Right hindlimb (tissue), 1 donor: ENCODE measurements around the gene MAP6.
"Not testable (repeated sequence)": the region's sequence is repeated elsewhere in the genome, so short reads cannot be mapped to it uniquely, and the experiment has no call there.

Experiments
- DNase-seq: peaks from one replicate; pipeline ENCODE4 v3.0.0-alpha.2; 2018

MAP6 gene

DNA sequence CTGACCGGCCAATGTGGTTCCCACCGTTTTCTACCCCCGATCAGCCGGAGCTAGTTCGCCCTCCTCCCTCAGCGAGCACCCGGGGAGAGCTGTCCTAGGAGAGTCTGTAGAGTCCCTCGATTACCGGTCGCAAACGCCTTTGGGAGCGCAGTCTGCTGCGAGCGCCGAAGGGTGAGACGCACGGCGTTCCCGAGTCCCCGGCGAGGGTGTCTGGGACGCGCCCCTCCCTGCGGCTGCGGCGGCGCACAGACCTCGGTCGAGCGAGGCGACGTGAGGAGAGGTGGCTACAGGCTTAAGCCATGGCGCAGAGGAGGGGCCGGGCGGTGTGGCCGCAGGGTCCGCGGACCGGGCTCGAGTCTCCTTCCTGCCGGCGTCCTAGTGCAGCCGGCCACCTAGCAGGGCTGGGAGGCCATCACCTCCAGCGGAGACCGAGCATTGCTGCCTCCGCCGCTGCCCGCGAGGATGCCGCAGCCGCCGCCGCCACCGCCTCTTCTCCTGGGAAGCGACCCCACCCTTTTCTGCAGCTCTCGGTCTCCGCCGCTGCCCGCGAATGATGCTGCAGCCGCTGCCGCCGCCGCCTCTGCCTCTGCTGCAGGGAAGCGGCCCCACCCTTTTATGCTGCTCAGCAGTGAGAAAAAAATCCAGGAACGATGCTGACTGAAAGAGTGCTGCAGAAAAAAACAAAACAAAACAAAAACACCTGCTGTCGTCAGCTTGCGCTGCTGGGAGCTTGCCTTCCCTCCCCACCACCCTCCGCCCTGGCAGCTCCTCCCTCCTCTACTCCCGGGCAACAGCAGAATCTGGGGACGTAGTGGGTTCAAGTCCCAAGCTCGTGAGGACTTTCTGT, at the start of gene MAP6:
Gene MAP6, minus strand, starts transcription at position 588 of the 847 bp plus-strand sequence. CDS start 669 bp downstream, outside the sequence.
- DNase-seq: peak; percentile 59

DNA sequence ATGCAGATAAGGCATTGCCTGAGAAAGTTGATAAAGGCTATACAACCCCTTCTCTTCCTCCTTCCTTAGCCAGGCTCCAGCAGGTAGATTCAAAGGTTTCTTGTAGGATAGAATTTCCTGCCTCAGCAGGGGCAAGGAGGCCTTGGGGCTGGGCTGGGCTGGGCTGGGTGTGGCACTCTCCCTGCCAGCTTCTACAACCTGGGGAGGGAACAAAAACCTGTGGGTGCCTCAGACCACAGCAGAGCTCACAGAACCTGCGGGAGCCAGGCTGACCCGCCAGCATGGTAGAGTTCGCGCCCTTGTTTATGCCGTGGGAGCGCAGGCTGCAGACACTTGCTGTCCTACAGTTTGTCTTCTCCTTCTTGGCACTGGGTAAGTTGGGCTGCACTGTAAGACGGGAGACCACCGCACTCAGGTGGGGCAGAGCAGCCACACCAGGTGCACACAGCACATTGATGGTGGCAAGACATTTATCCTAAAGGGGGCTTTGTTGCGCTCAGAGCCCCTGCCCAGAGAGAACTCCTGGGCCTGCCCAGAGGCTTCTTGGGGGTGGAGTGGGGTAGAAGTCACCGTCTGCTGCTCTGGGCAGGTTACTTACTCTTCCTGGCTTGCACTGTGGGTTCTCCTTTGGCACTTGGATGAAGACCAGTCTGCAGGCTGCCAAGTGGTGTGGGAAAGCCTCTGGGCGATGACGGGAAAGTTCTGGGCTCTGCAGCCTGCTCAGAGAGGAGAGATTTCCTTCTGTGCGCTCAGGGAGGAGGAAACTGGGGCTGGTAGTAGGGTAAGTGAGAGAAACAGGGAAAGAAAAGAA, 49.0 kb upstream of the MAP6 start, which contains the start of gene MOGAT2:
Gene MOGAT2, plus strand, starts transcription at position 231 of the 811 bp plus-strand sequence. Its CDS starts 51 bp downstream, at position 282.
- DNase-seq: no peak

DNA sequence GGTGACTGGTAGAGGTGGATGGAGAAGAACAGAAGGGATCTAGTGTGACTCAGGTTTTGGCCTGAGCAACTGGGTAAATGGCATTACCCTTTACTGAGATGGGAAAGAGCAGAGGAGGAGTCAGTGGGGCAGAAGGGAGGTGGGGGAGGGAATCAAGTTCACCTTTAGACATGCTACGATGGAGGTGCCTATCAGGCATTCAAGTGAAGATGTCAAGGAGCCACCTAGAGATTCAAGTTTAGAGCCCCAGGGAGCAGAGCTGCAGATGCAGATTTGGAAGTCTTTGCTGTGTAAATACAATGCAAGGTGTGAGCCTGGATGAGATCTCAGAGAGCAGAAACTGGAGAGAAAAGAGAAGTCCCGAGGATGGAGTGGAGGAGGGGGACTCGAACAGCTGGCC, 47.8 kb upstream of the MAP6 start:
- DNase-seq: no peak

DNA sequence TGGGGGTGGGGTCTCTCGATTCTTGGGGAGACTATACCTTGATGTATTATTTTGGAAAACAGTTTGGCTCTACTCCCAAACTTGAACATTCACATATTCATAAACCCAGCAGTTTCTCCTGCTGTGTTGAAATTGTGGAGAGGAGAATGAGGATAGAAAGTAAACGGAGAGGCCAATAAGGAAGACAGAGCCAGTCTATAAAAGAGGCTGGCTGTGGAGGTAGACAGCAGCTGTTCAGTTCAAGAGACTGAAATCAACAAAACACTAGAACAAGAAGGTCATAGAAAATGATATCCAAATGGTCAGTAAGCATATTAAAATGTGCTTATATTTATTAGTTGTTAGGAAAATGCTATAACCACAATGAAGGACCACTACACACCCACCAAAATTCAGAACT, 46.9 kb upstream of the MAP6 start:
- DNase-seq: no peak

DNA sequence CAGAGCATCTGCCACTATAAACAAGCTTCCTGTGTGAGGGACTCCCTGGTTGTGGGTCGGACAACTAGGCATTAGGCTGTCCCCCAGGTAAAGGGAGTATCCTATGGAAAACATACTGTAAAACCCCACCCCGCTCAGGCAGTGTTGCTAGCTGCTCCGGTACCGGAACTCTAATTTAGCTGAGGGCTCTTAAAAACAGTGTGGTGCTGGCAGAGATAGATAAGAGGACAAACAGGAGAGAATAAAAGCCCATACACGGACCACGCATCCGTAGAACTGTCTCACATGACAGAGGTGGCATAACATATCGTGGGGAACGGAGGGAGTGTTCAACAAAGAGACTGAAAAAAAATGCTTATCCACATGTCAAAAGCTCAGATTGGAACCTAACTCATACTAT, 45.4 kb upstream of the MAP6 start:
- DNase-seq: no peak

DNA sequence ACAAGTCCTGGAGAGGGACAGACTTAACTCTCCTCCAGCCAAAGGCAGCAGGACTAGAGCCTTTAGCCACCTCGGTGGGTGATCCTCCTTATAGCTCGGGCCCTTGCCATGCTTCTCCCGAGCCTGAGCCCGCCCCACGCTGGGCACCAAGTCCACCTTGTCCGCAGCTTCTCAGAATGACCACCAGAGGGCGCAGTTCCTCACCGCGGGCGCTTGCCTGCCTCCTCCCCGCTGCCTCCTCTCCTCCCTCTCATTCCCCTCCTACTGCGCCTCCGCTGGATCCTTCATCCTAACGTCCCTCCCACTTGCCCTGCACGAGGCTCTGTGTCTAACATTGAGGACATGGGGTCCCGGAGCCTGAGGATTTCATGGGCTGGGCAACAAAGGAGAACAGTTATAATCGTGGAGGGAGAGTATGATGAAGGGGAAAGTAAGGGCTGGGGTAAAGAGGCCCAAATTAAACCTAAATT, 37.5 kb upstream of the MAP6 start:
- DNase-seq: peak; percentile 58

DNA sequence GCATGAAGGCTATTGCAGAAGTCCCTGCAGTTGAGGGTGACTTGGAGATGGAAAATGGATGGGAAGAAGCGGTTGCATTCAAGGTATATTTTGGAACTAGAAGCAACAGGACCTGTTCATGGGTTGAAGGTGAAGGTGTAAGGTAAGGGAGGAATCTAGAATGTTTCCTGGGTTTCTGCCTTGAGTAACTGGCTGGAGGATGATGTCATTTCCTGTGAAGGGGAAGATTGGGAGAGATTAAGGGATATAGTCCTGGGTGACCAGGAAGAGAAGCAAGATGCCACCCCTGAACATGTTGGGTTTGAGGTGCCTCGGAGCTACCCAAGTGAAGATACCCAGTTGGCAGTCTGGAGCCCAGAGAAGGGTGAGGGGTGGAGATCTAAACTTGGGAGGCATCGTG, 36.7 kb upstream of the MAP6 start:
- no peak for DNase-seq

DNA sequence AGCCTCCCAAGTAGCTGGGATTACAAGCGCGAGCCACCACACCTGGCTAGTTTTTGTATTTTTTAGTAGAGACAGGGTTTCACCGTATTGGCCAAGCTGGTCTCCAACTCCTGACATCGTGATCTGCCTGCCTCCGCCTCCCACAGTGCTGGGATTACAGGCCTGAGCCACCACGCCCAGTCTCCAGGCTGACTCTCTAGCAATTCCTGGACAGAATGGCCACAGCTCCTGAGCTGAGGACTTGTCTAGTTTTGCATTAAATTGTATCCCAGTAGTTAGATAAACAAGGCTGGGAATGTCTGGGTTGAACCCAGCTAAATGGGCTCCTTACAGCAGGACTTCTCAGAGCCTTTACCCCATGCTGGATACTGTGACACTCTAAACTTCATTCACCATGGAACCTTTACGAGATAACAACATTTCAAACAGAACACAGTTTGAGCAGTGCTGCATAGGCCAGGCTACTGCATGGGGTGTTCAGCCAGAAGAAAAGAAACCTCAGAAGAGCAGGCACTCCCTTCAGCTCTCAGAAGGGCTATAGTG, 34.9 kb upstream of the MAP6 start:
- DNase-seq: no peak

DNA sequence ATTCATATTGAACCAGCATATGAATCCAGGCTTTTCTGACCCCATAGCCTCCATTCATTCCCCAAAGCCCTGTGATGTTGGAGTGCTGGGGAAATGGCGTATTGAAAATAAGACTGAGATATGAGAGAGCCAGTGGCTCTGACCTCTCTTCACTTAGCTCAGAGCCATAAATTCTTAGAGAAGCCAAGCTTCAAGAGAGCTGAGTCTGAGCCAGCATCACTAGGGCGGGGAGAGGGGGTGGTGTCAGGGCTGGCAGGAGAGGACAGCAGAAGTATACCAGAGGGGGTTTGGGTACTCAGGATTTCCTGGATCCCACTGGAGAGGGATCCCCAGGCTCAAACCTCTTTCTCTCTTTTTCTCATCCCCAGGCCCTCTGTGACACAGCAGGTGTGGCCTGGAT, 32.1 kb upstream of the MAP6 start:
- DNase-seq: no peak

DNA sequence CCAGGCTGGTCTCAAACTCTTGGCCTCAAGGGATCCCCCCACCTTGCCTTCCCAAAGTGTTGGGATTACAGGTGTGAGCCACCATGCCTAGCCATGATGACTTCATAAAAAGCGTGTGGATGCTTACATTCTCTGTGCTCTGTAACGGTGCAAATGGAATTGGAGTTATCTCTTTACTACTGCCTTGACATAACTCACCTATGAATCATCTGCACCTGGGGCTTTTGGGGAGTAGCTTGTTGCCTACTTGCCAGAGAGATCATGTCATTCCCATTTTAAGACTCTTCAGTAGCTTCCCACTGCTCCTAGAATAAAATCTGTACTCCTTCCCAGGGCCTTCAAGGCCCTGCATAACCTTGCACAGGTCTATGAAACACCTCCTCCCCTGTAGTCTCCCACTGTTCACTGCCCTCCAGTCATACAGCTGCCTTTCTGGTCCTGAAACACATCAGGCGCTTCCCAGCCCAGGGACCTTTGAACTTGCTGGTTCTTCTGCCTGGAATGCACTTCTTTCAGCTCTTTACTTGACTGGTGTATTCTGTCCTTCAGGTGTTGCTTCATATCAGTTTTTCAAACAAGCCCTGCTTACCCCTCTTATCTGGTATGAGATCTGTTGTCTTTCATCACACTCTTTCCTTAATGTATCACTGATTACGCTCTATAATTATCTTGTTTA, 29.2 kb upstream of the MAP6 start:
- no peak for DNase-seq

DNA sequence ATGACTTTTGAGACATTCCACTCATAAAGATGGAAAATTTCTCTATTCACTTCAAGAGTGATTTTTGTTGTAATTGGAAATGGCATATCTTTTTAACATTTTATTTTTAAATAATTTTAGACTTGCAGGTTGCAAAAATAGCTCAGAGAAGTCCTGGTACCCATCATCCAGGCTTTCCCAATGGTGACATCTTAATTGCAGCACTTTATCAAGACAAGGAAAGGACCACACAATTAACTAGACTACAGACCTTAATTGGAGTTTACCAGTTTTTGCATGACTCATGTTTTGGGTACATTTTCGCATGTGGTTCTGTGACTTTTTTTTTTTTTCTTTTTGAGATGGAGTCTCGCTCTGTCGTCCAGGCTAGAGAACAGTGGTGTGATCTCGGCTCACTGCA, 23.0 kb upstream of the MAP6 start:
- no peak for DNase-seq

DNA sequence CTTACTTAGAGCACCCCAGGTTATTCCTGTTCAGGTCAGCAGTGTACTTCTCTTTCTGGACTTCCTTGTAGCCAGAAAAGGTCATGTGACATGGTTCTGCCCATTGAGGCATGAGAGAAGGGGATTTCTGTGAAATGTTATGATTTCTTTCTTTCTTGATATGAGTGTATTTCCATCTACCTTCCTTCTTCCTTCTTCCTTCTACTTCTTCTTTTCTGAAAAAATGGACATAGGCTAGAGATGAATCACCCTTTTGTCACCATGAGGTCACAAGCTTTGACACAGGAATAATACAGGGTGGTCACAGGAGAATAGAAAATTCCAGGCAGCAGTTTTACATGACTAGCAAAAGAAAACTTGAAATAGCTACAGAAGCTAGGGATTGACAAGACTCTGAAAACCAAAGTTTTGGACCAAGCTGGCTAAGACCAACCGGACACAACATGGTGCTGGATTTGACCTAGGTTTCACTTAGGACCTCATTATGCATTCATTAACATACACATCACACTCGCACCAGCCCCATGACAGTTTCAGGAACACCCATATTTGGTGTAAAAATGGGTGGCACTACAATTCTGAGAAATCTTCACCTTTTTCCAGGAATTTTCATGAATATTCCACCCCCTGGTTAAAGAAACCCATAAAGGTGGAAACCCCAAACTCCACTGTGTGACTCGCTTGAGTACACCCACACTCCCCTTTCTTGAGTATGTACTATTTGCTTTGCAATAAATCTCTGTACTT, 21.2 kb upstream of the MAP6 start:
- no peak for DNase-seq

DNA sequence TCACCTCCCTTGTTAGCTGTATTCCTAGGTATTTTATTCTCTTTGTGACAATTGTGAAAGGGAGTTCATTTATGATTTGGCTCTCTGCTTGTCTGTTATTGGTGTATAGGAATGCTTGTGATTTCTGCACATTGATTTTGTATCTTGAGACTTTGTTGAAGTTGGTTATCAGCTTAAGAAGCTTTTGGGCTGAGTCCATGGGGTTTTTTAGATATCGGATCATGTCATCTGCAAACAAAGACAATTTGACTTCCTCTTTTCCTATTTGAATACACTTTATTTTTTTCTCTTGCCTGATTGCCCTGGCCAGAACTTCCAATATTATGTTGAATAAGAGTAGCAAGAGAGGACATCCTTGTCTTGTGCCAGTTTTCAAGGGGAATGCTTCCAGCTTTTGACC, 15.0 kb upstream of the MAP6 start:
- not testable (repeated sequence) for DNase-seq

DNA sequence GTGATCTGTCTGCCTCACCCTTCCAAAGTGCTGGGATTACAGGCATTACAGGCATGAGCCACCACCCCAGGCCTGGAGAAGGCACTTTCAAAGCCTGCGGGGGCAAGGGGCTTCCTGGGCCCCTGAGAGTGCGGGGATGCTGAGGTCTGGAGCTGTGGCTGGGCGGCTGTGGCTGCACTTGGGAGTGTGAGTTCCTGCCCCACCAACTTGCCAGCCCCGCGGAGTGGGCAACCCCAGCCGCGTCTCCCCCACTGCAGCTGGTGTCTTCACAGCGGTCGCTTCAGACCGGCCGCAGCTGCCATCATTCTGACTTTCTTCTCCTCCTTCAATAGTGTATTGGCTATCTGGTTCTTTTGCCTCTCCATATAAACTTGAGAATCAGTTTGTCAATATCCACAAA, 10.7 kb upstream of the MAP6 start:
- no peak for DNase-seq

DNA sequence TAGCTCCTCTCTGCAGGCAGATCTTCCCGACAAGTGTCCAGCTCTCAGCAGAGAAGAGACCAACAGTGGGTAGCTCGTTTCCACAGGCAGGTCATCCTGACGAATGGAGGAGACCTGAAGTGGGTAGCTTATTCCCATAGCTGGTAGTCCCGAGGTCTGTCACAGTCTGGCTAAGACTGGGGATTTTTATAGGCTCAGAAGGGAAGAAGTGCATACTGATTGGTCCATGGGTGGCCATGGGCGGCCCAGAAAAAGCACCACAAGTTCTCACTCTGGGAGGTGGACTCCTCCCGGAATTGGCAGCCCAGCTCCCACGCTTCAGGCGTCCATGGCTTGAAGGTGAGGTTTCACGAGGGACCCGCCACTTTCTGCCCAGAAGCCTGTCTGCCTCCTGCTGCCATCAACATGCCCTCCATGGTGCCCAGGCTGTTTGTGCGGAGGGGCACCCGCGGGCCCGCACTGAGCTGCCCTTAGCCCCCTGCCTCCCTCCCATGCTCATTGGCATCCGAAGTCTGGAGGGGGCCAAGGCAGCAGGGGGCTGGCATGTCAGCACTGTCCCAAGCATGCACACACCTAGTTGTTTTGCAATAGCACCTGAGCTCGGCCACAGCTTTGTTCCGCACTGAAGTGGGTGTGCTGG, 9.9 kb upstream of the MAP6 start:
- DNase-seq: no peak

DNA sequence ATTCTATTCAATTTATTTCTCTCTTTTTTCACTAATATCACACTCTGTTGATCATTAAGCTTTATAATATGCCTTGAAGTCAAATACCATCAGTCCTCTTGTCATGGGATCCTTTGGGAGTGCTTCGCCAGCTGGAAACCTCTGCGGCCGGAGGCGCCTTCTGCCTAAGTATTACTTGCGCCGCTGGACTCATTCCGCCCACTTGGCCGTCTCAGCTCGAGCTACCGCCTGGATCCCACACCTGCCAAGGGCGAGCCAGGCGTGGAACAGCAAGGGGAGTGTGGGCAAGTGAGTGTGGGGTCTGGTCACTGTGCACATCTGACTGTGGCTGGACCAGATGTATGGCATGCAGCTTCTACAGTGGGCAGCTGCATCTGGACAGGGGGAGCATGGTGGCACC, 9.1 kb upstream of the MAP6 start:
- DNase-seq: no peak

DNA sequence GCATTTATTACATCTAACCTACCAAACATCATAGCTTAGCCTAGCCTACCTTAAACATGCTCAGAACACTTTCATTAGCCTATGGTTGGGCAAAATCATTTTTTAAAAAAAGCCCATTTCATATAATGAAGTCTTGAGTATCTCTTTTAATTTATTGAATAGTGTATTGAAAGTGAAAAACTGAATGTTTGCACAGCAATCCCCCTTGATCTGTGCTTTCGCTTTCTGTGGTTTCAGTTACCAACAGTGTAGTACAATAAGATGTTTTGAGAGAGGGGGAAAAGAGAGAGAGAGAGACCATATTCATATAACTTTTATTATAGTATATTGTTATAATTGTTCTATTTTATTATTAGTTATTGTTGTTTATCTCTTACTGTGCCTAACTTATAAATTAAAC, 8.4 kb upstream of the MAP6 start:
- no peak for DNase-seq

DNA sequence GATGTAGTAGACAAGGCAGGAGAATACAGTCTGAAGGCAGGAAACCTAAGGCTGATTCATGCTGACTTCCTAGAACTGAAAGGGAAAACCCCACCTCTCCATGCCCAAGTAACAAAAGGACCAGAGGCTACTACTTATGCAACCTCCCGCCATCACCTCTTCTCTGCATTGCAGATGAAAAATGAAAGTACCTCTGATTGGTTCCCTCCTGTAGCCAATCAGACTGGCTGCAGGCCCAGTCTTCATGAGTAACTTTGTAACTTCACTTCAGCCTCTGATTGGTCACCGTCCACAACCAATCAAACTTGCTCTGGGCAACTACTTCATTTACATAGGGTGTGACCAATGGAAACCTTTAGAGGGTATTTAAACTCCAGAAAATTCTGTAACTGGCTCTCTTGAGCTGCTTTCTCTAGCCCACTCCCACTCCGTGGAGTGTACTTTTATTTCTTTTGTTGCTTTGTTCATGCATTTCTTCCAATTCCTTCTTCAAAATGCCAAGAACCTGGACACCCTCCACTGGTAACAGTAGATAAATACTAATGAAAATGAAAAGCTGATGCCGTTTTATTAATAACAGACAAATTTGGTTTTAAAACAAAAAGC, 5.2 kb upstream of the MAP6 start:
- no peak for DNase-seq

DNA sequence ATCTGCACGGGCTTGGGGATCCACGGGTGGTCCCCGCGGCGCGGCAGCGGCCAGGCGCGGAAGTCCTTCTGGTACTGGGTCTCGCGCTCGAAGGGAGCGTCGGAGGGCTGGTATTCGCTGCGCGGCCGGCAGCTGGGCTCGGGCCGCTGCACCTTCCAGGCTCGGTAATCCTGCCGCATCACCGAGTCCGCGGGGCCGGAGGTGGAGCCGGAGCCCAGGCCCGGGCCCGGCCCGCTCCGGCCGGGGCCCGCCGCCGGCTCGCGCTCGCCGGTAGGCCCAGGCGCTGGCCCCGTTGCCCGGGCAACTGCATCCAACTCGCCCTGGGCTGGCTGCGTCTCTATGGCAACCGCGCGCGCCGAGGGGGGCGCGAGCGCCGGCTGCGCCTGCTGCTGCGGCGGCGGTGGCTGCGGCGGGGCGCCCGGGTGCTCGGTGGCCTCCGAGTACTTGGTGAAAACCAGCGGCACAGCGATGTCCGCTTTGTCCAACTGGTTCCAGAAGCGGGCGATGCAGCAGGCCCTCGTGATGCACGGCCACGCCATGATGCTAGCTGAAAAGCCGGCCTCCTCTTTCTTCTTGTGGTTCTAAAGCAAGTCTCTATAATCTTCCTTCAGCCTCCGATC, 897 bp downstream of the MAP6 start:
- DNase-seq: peak; percentile 71

DNA sequence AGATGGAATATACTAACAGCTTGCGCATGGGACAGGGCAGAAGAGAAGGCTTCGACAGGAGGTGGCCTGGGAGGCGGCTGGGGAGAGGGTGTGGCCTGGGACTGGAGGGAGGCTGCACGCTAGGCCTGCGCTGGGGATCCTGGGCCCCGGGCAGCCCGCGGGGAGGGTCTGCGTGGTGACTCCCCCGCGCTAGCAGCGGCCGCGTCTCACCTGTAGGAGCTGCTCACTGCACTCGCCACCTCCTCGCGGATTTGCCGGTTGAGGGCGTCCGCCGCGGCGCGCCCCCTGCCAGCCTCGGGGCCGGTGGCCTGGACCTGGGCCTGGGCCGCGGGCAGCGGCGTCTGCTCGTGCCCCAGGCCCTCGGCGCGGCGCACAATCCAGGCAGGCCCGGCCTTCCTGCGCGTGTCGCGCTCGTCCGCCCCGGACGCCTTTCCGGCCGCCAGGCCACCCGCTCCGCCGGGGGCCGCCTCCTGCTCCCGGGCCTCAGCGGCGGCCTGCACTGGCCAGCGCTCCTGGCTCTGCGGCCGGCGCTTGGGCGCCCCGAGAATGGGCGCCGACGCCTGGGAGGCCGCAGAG, 1.5 kb downstream of the MAP6 start:
- DNase-seq: peak; percentile 49
